WERI-Rb-1 (cell line): Measurements from ENCODE around the gene ATP2A3.

Experiments used
- DNase-seq: peaks from one replicate; pipeline ENCODE4 v3.0.0-alpha.2; 2020
- H3K27ac ChIP-seq: fragments of 250-450 bp; sonication (Bioruptor Pico); 2 replicates; pipeline ENCODE4 v1.5.1; 2020; ENCODE audit warnings: mild to moderate bottlenecking, moderate library complexity
- H3K27me3 ChIP-seq: fragments of 250-450 bp; sonication (Bioruptor Pico); 2 replicates; pipeline ENCODE4 v1.5.1; 2021; ENCODE audit warnings: mild to moderate bottlenecking, low read depth, moderate library complexity; ENCODE audit not compliant: insufficient read depth, severe bottlenecking
- H3K36me3 ChIP-seq: fragments of 250-450 bp; sonication (Bioruptor Pico); 2 replicates; pipeline ENCODE4 v1.5.1; 2020; ENCODE audit warnings: mild to moderate bottlenecking, moderate library complexity
- H3K4me3 ChIP-seq: 2 replicates; pipeline ENCODE4 v1.5.1; 2011; ENCODE audit warnings: low read depth, mild to moderate bottlenecking, control low read depth, low read length
- H3K9me3 ChIP-seq: fragments of 250-450 bp; sonication (Bioruptor Pico); 2 replicates; pipeline ENCODE4 v1.5.1; 2021; ENCODE audit warnings: mild to moderate bottlenecking, moderate library complexity; ENCODE audit not compliant: severe bottlenecking
- CTCF ChIP-seq: IDR thresholded peaks from 2 replicates; pipeline ENCODE4 v1.5.1; 2011; ENCODE audit warnings: low read depth, mild to moderate bottlenecking, control low read depth, inconsistent platforms, low read length

The ATP2A3 gene

GRCh38 chr17:3929764-3930163, 34.5 kb downstream of the ATP2A3 start:
- Histone ChIP-seq H3K36me3 (no peaks in the 10 kb centered on the region), H3K9me3 (no peaks in the 10 kb centered on the region), H3K4me3 (no peak overlapping the region), H3K27me3 (no peaks in the 10 kb centered on the region), H3K27ac (no peak overlapping the region)
- TF ChIP-seq CTCF, result no peak
- DNase-seq, result no peak

- no peak overlapping the region for H3K27ac ChIP-seq
- no peak for TF ChIP-seq CTCF
- H3K27me3 ChIP-seq, result no peaks in the 10 kb centered on the region
- no peak for DNase-seq
- no peak overlapping the region for H3K4me3 ChIP-seq
- H3K9me3 ChIP-seq, result no peaks in the 10 kb centered on the region
- H3K36me3 ChIP-seq, result no peaks in the 10 kb centered on the region
Observed at GRCh38 chr17:3929181-3929580, 35.1 kb downstream of the ATP2A3 start.

GRCh38 chr17:3928406-3928805, 35.8 kb downstream of the ATP2A3 start:
- no peak for DNase-seq
- TF ChIP-seq CTCF, result no peak

GRCh38 chr17:3927628-3928340, 36.5 kb downstream of the ATP2A3 start:
- DNase-seq, result no peak
- Histone ChIP-seq H3K4me3 (no peak overlapping the region), H3K27me3 (no peaks in the 10 kb centered on the region), H3K36me3 (no peaks in the 10 kb centered on the region), H3K27ac (no peak overlapping the region), H3K9me3 (no peaks in the 10 kb centered on the region)
- no peak for TF ChIP-seq CTCF

More at GRCh38 chr17:3928406-3928805, 35.8 kb downstream of the ATP2A3 start:
- Histone ChIP-seq H3K36me3 (no peaks in the 10 kb centered on the region), H3K4me3 (no peak overlapping the region), H3K27ac (no peak overlapping the region), H3K9me3 (no peaks in the 10 kb centered on the region), H3K27me3 (no peaks in the 10 kb centered on the region)

GRCh38 chr17:3926860-3927627, 37.2 kb downstream of the ATP2A3 start:
- Histone ChIP-seq H3K27ac (no peak overlapping the region), H3K4me3 (no peak overlapping the region), H3K36me3 (no peaks in the 10 kb centered on the region), H3K9me3 (no peaks in the 10 kb centered on the region), H3K27me3 (no peaks in the 10 kb centered on the region)
- DNase-seq, result no peak
- TF ChIP-seq CTCF, result no peak
